ENCODE measurements around the gene MPEG1.

DNA sequence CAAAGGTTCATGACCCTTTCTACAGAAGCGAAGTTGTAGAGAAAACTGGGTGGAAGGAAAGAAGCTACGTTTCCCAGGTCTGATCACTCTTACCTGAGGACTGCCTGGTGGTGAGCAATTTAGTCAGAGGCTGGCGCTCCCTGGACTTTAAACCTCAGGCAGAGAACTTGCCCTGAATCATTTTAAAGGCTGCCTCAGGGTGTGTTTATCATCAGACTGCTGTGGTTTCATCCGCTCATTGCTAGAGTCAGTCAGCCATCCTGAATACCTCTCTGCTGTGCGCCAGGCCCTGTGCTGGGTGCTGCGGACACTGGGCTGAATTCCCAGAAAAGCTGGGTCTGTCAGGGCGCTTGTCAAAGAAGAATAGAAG is 38.1 kb downstream of the MPEG1 start:
- TF ChIP-seq CTCF (IDR thresholded peaks at IDR 0.05) (no peak), POLR2A (IDR thresholded peaks at IDR 0.05) (no peak)
